Omental fat pad (tissue), 4 donors: Measurements from ENCODE around the gene ZNF586. TPM values are rescaled to one million over a fixed set of nuclear protein-coding genes. Genes with fewer than 3 reads are reported as not detected.
"Not testable (repeated sequence)": the region's sequence is repeated elsewhere in the genome, so short reads cannot be mapped to it uniquely, and the experiment has no call there.

Experiments used
- ATAC-seq: fragments of 150-250 bp; one replicate; pipeline ENCODE4 v1.9.1; 2016; ENCODE audit warnings: mild to moderate bottlenecking, moderate library complexity; ENCODE audit not compliant: low FRiP score
- DNase-seq: peaks from one replicate; pipeline ENCODE4 v3.0.0-alpha.2; 2019; ENCODE audit warnings: low spot score
- total RNA-seq, 4 donors: library from RNA; depleted of rRNA; stranded (reverse); fragments of >200 nt; gene quantifications; one replicate each; pipeline ENCODE4 v1.1.0, GENCODE V29; 2016
- TF ChIP-seq, protein P1 (sequence below), 3 donors: fragments of 450-650 bp; IDR thresholded peaks; one replicate each; pipeline ENCODE4 v1.5.1; 2016 to 2017; ENCODE audit warnings: antibody characterized with exemption in 3 of 3, mild to moderate bottlenecking in 3 of 3, moderate library complexity in 2 of 3

ZNF586 gene
- total RNA-seq, 4 donors from 2014 or later, result 14.3 to 21.1 (median 17.4) TPM

DNA sequence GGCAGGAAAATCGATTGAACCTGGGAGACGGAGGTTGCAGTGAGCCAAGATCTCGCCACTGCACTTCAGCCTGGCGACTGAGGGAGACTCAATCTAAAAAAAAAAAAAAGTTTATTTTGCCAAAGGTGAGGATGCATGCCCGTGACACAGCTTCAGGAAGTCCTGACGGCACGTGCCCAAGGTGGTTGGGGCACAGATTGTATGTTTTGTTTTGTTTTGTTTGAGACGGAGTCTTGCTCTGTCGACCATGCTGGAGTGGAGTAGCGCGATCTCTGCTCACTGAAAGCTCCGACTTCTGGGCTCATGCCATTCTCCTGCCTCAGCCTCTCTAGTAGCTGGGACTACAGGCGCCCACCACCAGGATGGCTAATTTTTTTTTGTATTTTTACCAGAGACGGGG lies 48.5 kb downstream of the ZNF586 start:
- DNase-seq (no peak), ATAC-seq (no peak)

DNA sequence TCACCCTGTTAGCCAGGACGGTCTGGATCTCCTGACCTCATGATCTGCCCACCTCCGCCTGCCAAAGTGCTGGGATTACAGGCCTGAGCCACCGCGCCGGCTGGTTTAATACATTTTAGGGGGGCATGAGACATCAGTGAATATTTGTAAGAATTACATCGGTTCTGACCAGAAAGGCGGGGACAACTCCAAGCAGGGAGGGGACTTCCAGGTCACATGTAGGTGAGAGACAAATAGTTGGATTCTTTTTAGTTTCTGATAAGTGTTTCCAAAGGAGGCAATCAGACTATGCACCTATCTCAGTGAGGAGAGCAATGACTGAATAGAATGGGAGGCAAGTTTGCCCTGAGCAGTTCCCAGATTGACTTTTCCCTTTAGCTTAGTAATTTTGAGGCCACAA lies 48.9 kb downstream of the ZNF586 start:
- no peak for DNase-seq
- ATAC-seq, result no peak
- TF ChIP-seq, protein P1, sequence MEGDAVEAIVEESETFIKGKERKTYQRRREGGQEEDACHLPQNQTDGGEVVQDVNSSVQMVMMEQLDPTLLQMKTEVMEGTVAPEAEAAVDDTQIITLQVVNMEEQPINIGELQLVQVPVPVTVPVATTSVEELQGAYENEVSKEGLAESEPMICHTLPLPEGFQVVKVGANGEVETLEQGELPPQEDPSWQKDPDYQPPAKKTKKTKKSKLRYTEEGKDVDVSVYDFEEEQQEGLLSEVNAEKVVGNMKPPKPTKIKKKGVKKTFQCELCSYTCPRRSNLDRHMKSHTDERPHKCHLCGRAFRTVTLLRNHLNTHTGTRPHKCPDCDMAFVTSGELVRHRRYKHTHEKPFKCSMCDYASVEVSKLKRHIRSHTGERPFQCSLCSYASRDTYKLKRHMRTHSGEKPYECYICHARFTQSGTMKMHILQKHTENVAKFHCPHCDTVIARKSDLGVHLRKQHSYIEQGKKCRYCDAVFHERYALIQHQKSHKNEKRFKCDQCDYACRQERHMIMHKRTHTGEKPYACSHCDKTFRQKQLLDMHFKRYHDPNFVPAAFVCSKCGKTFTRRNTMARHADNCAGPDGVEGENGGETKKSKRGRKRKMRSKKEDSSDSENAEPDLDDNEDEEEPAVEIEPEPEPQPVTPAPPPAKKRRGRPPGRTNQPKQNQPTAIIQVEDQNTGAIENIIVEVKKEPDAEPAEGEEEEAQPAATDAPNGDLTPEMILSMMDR (IDR thresholded peaks at IDR 0.05), result no peak

More for the DNA sequence above, 48.5 kb downstream of the ZNF586 start:
- TF ChIP-seq, protein P1 (IDR thresholded peaks at IDR 0.05), result no peak

DNA sequence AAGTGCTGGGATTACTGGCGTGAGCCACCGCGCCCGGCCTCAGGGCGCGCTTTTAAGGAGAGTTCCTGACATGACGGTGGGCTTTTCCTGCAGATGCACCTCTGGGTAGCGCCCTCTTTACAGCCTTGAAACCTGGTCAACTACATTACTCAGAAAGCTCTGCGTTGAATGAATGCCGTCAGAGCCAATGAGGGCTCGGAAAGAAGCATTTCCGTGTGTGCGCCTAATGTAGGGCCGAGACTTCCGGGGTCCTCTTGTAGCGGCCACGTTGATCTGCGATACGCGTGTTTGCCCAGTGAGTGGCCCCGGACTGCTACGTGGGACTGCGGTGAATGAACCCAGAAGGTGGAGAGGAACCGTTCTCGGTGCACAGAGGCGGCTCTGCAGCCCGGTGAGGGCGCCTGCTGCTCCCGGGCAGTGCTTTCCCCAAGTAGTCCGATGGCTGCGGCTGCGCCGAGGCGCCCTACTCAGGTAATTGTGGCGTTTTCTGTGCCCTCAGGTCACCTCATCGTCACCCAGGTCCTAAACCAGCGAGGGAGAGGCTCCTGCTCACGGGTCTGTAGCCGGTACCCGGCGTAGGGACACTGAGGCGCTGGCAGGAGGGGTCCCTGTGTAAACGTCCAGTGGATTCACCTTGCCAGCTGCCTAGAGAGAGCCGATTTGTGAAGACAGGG lies 50.1 kb downstream of the ZNF586 start:
- ATAC-seq (peak; percentile 89), DNase-seq (peak; percentile 47)
- TF ChIP-seq, protein P1 (IDR thresholded peaks at IDR 0.05), result no peak

DNA sequence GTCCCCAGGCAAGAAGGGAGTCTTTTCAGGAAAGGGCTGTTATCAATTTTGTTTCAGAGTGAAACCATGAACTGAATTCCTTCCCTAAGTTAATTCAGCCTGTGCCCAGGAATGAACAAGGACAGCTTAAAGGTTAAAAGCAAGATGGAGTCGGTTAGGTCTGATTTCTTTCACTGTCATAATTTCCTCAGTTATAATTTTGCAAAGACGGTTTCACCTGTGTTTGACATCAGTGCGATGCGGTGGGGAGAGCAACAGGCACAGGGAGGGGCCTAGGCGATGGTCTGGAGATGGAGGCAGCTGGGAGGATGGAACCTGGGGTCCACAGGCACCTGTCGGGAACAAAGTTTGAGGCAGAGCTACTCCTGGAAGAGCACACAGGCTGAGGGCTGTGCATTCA lies 51.1 kb downstream of the ZNF586 start:
- ATAC-seq, result no peak
- TF ChIP-seq, protein P1 (IDR thresholded peaks at IDR 0.05), result no peak
- DNase-seq, result no peak

DNA sequence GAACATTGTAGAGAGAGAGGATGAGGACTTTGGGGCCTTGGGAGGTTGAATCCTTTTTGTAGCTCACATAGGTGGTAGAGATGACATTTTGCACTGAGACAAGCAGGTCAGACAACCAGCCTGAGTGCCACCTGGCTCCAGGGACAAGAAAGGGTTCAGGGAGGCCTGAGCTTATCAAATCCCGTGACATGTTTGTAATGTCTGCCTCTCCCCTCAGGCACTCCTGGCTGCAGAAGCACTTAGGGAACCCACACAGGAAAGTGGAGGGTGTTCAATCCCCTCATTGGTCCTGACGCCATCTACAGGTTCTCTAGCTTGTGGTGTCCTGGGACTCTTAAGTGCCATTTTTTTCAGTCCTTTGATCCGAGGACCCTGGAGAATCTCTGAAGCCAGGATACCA lies 51.6 kb downstream of the ZNF586 start:
- ATAC-seq, DNase-seq: not testable (repeated sequence)

DNA sequence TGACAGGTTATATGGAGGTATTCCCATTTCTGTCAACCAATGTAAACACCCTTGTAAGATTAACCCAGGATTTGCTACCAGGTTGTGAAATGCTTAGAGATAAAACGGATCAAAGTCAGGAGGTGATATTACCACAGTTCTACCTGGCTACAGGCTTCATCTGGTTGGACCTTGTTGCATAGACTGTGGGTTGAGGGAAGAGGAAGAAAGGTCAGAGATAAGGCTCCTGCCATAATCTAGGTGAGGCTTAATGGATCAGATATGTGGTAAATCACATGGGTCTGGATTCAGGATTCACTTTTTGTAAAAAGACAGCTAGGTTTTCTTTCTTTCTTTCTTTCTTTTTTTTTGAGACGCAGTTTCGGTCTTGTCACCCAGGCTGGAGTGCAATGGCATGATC lies 52.0 kb downstream of the ZNF586 start:
- ATAC-seq, DNase-seq: not testable (repeated sequence)

DNA sequence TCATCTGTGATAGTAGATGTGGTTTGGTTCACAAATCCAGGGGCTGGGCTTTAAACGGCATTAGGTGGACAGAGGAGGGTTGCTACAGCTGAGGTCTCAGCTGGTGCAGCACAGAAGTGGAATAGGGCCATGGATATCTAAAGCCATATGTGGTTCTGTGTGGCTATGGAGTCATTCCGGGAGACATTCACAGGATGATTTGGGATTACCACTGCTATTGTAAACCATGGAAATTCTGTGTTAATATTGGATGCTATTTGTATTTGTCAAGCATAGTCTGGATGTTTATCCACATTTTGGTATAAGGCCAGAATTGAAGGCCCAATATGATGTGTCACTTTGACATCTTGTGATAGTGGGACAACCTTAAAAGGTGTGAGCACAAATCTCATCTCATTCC lies 53.7 kb downstream of the ZNF586 start:
- DNase-seq, ATAC-seq: not testable (repeated sequence)

DNA sequence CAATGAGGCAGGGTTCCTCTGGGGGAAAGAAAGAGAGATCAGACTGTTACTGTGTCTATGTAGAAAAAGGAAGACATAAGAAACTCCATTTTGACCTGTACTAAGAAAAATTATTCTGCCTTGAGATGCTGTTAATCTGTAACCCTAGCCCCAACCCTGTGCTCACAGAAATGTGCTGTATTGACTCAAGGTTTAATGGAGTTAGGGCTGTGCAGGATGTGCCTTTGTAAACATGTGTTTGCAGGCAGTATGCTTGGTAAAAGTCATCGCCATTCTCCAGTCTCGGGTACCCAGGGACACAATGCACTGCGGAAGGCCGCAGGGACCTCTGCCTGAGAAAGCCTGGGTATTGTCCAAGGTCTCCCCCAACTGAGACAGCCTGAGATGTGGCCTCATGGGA lies 54.1 kb downstream of the ZNF586 start:
- not testable (repeated sequence) for ATAC-seq, DNase-seq

DNA sequence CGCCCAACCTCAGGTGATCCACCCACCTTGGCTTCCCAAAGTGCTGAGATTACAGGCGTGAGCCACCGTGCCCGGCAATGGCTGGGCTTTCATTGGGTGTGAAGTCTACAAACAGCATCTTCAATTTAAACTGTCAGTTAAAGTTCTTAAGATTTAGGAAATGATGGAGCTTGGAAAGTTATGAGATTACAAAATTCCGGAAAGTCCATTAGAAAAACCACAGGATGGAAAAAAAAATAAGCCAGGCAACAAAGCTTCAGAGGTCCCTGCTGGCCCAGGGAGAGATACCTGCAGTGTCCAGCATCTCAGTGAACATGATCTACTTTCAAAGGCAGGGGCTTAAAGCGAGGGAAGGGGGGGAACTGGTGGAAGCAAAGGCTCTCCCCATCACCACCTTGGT lies 56.0 kb downstream of the ZNF586 start:
- DNase-seq (no peak), ATAC-seq (no peak)
- TF ChIP-seq, protein P1 (IDR thresholded peaks at IDR 0.05), result no peak
